Skeletal muscle tissue (tissue), 4 donors: ENCODE data around the gene INPP5A. TPM values are rescaled to one million over a fixed set of nuclear protein-coding genes. Genes with fewer than 3 reads are reported as not detected.
A peak's percentile ranks its signal among the peaks of the same experiment; 100 is the strongest.

Experiments used
- H3K27ac ChIP-seq: one replicate; pipeline ENCODE4 v1.7.0; 2013; ENCODE audit warnings: mild to moderate bottlenecking, low read depth, low read length, inconsistent platforms
- H3K27me3 ChIP-seq, 3 donors: one replicate each; pipeline ENCODE4 v1.7.0; 2013; ENCODE audit warnings: low read length in 3 of 3; ENCODE audit not compliant: control insufficient read depth in 3 of 3, insufficient read depth in 3 of 3
- H3K36me3 ChIP-seq, 3 donors: one replicate each; pipeline ENCODE4 v1.7.0; 2013; ENCODE audit warnings: low read length in 3 of 3; ENCODE audit not compliant: control insufficient read depth in 3 of 3, insufficient read depth in 3 of 3
- H3K4me1 ChIP-seq, 3 donors: one replicate each; pipeline ENCODE4 v1.7.0; 2013; ENCODE audit warnings: low read length in 3 of 3, mild to moderate bottlenecking in 3 of 3; ENCODE audit not compliant: control insufficient read depth in 3 of 3, insufficient read depth in 3 of 3
- H3K4me3 ChIP-seq, 3 donors: one replicate each; pipeline ENCODE4 v1.7.0; 2013; ENCODE audit warnings: low read length in 3 of 3
- H3K9ac ChIP-seq, 3 donors: one replicate each; pipeline ENCODE4 v1.7.0; 2013; ENCODE audit warnings: low read length in 3 of 3, mild to moderate bottlenecking in 3 of 3, moderate library complexity in 2 of 3, low read depth in 1 of 3
- H3K9me3 ChIP-seq, 3 donors: one replicate each; pipeline ENCODE4 v1.7.0; 2013; ENCODE audit warnings: low read length in 3 of 3; ENCODE audit not compliant: control insufficient read depth in 3 of 3
- total RNA-seq: library from RNA; depleted of rRNA; stranded (reverse); fragments of >200 nt; gene quantifications from one replicate; pipeline ENCODE4 v1.2.3, GENCODE V29; 2014
- donor health status: Osteomylitis.

Gene INPP5A
- total RNA-seq, 1 donor from 2014 or later = 50.6 TPM

- peak overlapping the region; percentile 33 to 88 (median 56) for H3K9ac ChIP-seq
- peak overlapping the region; percentile 3 to 62 (median 6) for H3K4me3 ChIP-seq
- peaks cover 58 to 69% (median 65%) of the 10 kb centered on the region in 3 donors for H3K4me1 ChIP-seq
Measured at GRCh38 chr10:132519382-132520176, 18.0 kb upstream of the INPP5A start.

GRCh38 chr10:132520177-132520811 is 17.3 kb upstream of the INPP5A start:
- H3K27ac ChIP-seq = peak overlapping the region; percentile 98
- H3K9me3 ChIP-seq = no peaks in the 10 kb centered on the region
- H3K27me3 ChIP-seq = no peaks in the 10 kb centered on the region
- peaks cover 52 to 62% (median 60%) of the 10 kb centered on the region in 3 donors for H3K4me1 ChIP-seq
- peak overlapping the region; percentile 13 to 62 (median 56) for H3K9ac ChIP-seq
- peak overlapping the region in 1 of 3 donors; percentile 35 for H3K4me3 ChIP-seq
- no peaks in the 10 kb centered on the region for H3K36me3 ChIP-seq

More at GRCh38 chr10:132519382-132520176, 18.0 kb upstream of the INPP5A start:
- H3K27me3 ChIP-seq = no peaks in the 10 kb centered on the region
- peak overlapping the region; percentile 98 for H3K27ac ChIP-seq
- no peaks in the 10 kb centered on the region for H3K36me3 ChIP-seq
- H3K9me3 ChIP-seq = no peaks in the 10 kb centered on the region

- Histone ChIP-seq H3K9me3 (no peaks in the 10 kb centered on the region), H3K27ac (peak overlapping the region; percentile 98), H3K36me3 (no peaks in the 10 kb centered on the region), H3K4me1 (peaks cover 46 to 55% (median 54%) of the 10 kb centered on the region in 3 donors), H3K27me3 (no peaks in the 10 kb centered on the region), H3K9ac (no peak overlapping the region), H3K4me3 (no peak overlapping the region)
Measured at GRCh38 chr10:132521041-132521465, 16.5 kb upstream of the INPP5A start.

- H3K36me3 ChIP-seq = no peaks in the 10 kb centered on the region
- peak overlapping the region; percentile 98 for H3K27ac ChIP-seq
- H3K4me3 ChIP-seq = no peak overlapping the region
- H3K9ac ChIP-seq = no peak overlapping the region
- peaks cover 41 to 50% (median 49%) of the 10 kb centered on the region in 3 donors for H3K4me1 ChIP-seq
- no peaks in the 10 kb centered on the region for H3K27me3 ChIP-seq
- H3K9me3 ChIP-seq = no peaks in the 10 kb centered on the region
Measured at GRCh38 chr10:132521466-132522102, 16.0 kb upstream of the INPP5A start.

- Histone ChIP-seq H3K27me3 (peaks cover 2 to 6% (median 5%) of the 10 kb centered on the region in 3 donors), H3K4me3 (no peak overlapping the region), H3K4me1 (peaks cover 37 to 43% (median 43%) of the 10 kb centered on the region in 3 donors), H3K9ac (no peak overlapping the region), H3K9me3 (no peaks in the 10 kb centered on the region), H3K36me3 (no peaks in the 10 kb centered on the region), H3K27ac (no peak overlapping the region)
Measured at GRCh38 chr10:132522521-132523411, 14.8 kb upstream of the INPP5A start.

GRCh38 chr10:132523561-132524442 is 13.8 kb upstream of the INPP5A start:
- no peaks in the 10 kb centered on the region for H3K36me3 ChIP-seq
- H3K4me3 ChIP-seq = no peak overlapping the region
- H3K27ac ChIP-seq = no peak overlapping the region
- H3K9ac ChIP-seq = no peak overlapping the region
- H3K27me3 ChIP-seq = peaks cover 6 to 16% (median 15%) of the 10 kb centered on the region in 3 donors
- peaks cover 35 to 42% (median 42%) of the 10 kb centered on the region in 3 donors for H3K4me1 ChIP-seq
- H3K9me3 ChIP-seq = no peaks in the 10 kb centered on the region

- no peak overlapping the region for H3K27ac ChIP-seq
- no peak overlapping the region for H3K4me3 ChIP-seq
- no peaks in the 10 kb centered on the region for H3K36me3 ChIP-seq
- H3K9ac ChIP-seq = no peak overlapping the region
- peaks cover 27 to 33% (median 33%) of the 10 kb centered on the region in 3 donors for H3K4me1 ChIP-seq
- H3K9me3 ChIP-seq = no peaks in the 10 kb centered on the region
- peaks cover 6 to 22% (median 22%) of the 10 kb centered on the region in 3 donors for H3K27me3 ChIP-seq
Measured at GRCh38 chr10:132524443-132525285, 12.9 kb upstream of the INPP5A start.

GRCh38 chr10:132526676-132527075 is 10.9 kb upstream of the INPP5A start:
- Histone ChIP-seq H3K4me3 (no peak overlapping the region), H3K4me1 (peaks cover 14 to 15% (median 14%) of the 10 kb centered on the region in 3 donors), H3K27me3 (peaks cover 6 to 32% (median 29%) of the 10 kb centered on the region in 3 donors), H3K36me3 (no peaks in the 10 kb centered on the region), H3K27ac (no peak overlapping the region), H3K9ac (no peak overlapping the region), H3K9me3 (no peaks in the 10 kb centered on the region)
